T-helper 1 cell treated with Interleukin-12 subunit alpha and Interleukin-12 subunit beta and Interleukin-4 antibody, amounts not matched to agents 30 μg/mL and 1 μg/mL, for 36 hours (primary cell): ENCODE measurements around the gene TBL1XR1.
A peak's percentile ranks its signal among the peaks of the same experiment; 100 is the strongest.

Experiments used
- H3K27ac Mint-ChIP-seq: one replicate; pipeline ENCODE4 v1.8.0; 2021; ENCODE audit warnings: mild to moderate bottlenecking, mixed read lengths
- H3K27me3 Mint-ChIP-seq: one replicate; pipeline ENCODE4 v1.8.0; 2021; ENCODE audit warnings: low read depth, mixed read lengths
- H3K36me3 Mint-ChIP-seq: one replicate; pipeline ENCODE4 v1.8.0; 2021; ENCODE audit warnings: low read depth, mixed read lengths
- H3K4me1 Mint-ChIP-seq: one replicate; pipeline ENCODE4 v1.8.0; 2021; ENCODE audit warnings: low read depth, mixed read lengths
- H3K4me3 Mint-ChIP-seq: one replicate; pipeline ENCODE4 v1.8.0; 2021; ENCODE audit warnings: mild to moderate bottlenecking, moderate library complexity, mixed read lengths
- H3K9me3 Mint-ChIP-seq: one replicate; pipeline ENCODE4 v1.8.0; 2021; ENCODE audit warnings: mixed read lengths

Gene TBL1XR1

DNA sequence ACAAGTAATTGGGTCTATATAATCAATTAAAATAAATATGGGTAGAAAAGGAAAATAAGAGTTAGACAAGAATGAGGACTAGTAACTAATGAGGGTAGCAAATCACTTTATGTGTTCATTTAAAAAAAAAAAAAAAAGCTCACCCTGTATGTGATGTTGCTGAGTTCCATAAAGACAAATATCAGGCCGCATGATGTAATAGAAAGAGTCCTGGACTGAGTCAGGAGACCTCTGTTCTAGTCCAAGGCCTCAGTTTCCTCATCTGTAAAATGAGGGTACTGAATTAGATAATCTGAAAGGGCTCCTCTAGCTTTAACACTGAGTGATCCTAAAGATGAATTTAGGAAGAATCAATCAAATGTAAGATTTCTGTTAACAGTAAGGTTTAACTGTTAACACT is 117.6 kb downstream of the TBL1XR1 start:
- Mint-ChIP-seq H3K4me1 (peaks cover 12% of the 10 kb centered on the region), H3K27ac (no peak overlapping the region)

GRCh38 chr3:177071496-177072156 is 125.7 kb downstream of the TBL1XR1 start:
- Mint-ChIP-seq H3K36me3 (peaks cover 15% of the 10 kb centered on the region), H3K27me3 (no peaks in the 10 kb centered on the region), H3K4me3 (no peak overlapping the region), H3K27ac (no peak overlapping the region), H3K9me3 (no peaks in the 10 kb centered on the region), H3K4me1 (peaks cover 14% of the 10 kb centered on the region)

More for the DNA sequence above, 117.6 kb downstream of the TBL1XR1 start:
- H3K27me3 Mint-ChIP-seq, result no peaks in the 10 kb centered on the region
- H3K9me3 Mint-ChIP-seq, result no peaks in the 10 kb centered on the region
- no peak overlapping the region for H3K4me3 Mint-ChIP-seq
- H3K36me3 Mint-ChIP-seq, result peaks cover 14% of the 10 kb centered on the region

DNA sequence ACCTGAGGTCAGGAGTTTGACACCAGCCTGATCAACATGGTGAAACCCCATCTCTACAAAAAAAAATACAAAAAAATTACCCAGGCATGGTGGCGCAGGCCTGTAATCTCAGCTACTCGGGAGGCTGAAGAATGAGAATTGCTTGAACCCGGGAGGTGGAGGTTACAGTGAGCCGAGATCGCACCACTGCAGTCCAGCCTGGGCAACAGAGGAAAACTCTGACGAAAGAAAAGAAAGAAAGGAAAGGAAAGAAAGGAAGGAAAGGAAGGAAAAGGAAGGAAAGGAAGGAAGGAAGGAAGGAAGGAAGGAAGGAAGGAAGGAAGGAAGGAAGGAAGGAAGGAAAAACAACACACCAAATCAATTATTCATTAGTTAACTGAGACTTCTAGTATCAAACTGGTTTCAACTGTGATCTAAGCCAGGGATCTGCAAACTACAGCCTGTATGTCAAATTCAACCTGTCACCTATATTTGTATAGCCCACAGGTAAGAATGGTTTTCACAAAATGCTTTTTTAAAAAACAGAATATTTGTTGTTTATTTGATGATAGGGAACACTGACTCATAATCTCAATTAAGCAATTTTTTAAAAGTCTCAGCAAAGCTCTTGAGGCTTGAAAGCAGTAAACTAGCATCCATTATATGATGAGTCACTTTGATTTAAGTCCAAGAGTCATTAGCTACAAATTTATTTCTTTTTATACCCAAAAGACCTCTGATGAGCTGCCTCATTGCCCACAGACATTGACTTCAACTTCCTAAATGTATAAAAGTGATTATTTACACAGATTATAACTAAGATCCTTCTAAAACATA is 127.6 kb downstream of the TBL1XR1 start:
- Mint-ChIP-seq H3K9me3 (no peaks in the 10 kb centered on the region), H3K4me3 (no peak overlapping the region), H3K4me1 (peaks cover 18% of the 10 kb centered on the region), H3K36me3 (peaks cover 11% of the 10 kb centered on the region), H3K27ac (no peak overlapping the region), H3K27me3 (no peaks in the 10 kb centered on the region)

- Mint-ChIP-seq H3K4me1 (peaks cover 21% of the 10 kb centered on the region), H3K27ac (no peak overlapping the region), H3K36me3 (peaks cover 12% of the 10 kb centered on the region), H3K9me3 (no peaks in the 10 kb centered on the region), H3K27me3 (no peaks in the 10 kb centered on the region), H3K4me3 (no peak overlapping the region)
These were observed 128.3 kb downstream of the TBL1XR1 start for GRCh38 chr3:177068967-177069366.

GRCh38 chr3:177066068-177066467 is 131.2 kb downstream of the TBL1XR1 start:
- Mint-ChIP-seq H3K4me1 (peaks cover 20% of the 10 kb centered on the region), H3K36me3 (peaks cover 18% of the 10 kb centered on the region), H3K27ac (peak overlapping the region; percentile 26), H3K4me3 (no peak overlapping the region), H3K27me3 (no peaks in the 10 kb centered on the region), H3K9me3 (no peaks in the 10 kb centered on the region)

GRCh38 chr3:177065285-177066033 is 131.8 kb downstream of the TBL1XR1 start:
- Mint-ChIP-seq H3K27ac (no peak overlapping the region), H3K4me3 (no peak overlapping the region), H3K4me1 (peaks cover 21% of the 10 kb centered on the region), H3K9me3 (no peaks in the 10 kb centered on the region), H3K36me3 (peaks cover 19% of the 10 kb centered on the region), H3K27me3 (no peaks in the 10 kb centered on the region)

DNA sequence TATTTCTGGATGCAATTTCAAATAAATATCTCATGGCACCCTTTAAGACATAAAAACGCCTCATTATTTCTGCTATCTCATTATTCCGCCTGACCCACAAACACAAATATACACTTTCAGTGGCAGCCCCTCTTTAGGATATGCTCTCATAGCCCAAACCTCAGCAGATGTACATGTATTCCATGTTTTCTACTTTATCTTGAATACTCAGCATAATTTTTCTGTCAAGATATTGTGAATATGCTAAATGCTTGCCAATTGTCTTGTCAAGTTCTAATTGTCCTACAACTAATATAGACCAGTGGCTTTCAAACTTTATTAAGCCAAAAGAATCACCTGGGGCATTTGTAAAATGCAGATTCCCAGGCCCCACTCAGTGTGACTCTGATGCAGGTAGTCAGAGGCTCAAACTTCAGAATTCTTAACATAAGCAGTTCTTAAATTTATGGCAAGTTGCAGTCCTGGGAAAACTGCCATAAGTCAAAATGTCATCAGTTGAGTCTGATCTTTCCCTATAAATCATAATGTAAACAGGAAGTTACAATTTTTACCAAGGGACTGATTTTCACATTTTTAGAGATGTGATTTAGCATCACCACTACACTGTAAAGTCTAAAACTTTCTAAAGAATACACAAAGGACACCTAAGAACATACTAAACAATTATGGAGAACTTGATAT is 135.1 kb downstream of the TBL1XR1 start:
- peaks cover 25% of the 10 kb centered on the region for H3K36me3 Mint-ChIP-seq
- H3K27me3 Mint-ChIP-seq, result no peaks in the 10 kb centered on the region
- no peak overlapping the region for H3K27ac Mint-ChIP-seq
- H3K9me3 Mint-ChIP-seq, result no peaks in the 10 kb centered on the region
- H3K4me1 Mint-ChIP-seq, result peaks cover 18% of the 10 kb centered on the region
- no peak overlapping the region for H3K4me3 Mint-ChIP-seq

DNA sequence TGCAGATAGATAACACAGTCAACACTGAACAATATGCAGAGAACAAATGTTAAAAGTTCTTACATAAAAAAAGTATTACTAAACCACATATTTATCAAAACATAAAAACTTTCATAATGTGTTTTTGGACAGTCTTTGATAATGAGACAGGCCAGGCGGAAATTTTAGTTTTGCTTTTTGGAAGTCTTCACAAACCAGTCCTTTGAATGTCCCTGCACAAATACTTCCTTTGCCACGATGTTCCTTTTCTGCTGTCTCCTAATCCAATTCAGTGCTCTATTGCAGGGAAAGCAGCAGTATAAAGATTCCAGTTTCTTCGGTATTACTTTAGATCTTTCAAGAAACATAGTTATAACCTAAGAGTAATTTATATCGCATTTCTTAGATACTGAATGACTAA is 135.9 kb downstream of the TBL1XR1 start:
- H3K4me3 Mint-ChIP-seq, result no peak overlapping the region
- peaks cover 15% of the 10 kb centered on the region for H3K4me1 Mint-ChIP-seq
- peaks cover 24% of the 10 kb centered on the region for H3K36me3 Mint-ChIP-seq
- H3K9me3 Mint-ChIP-seq, result no peaks in the 10 kb centered on the region
- H3K27ac Mint-ChIP-seq, result no peak overlapping the region
- H3K27me3 Mint-ChIP-seq, result no peaks in the 10 kb centered on the region

DNA sequence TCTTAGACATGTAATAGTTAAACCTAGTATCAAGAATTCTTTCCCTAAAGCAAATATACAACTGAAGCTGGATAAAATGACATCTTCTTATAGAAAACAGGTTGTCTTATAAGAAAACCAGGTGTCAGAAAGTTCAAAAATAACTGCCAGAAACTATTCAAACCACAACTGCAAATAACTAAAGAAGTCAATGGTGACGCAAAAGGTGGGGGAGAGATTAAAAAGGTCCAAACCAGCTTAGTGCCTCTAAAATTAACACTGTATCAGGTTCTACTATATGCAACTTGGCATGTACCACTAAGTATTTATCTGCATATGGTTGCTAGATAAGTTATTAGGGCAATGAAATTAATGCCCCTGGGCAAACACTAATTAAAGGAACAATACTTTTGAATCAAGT is 136.8 kb downstream of the TBL1XR1 start:
- Mint-ChIP-seq H3K9me3 (no peaks in the 10 kb centered on the region), H3K4me3 (no peak overlapping the region), H3K27me3 (no peaks in the 10 kb centered on the region), H3K36me3 (peaks cover 22% of the 10 kb centered on the region), H3K27ac (no peak overlapping the region), H3K4me1 (peaks cover 16% of the 10 kb centered on the region)

DNA sequence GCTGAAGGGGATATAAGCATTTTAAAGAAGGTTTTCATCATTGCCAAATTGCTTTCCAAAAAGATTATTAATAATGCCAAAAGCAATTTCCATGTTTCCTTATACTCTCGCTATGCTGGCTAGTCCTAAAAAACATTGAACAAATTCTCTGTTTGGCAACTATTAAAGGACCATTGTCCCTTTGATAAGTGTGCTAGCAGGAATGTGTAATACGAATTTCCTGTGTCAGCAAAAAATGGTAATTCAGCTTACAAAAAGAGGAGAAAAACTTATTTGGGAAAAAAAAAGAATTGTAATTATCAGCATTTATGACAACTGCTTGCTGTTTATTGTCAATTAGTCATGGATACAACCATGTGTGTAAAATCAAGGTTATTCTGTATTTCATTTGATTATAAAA is 138.6 kb downstream of the TBL1XR1 start:
- H3K4me3 Mint-ChIP-seq, result no peak overlapping the region
- H3K4me1 Mint-ChIP-seq, result peaks cover 14% of the 10 kb centered on the region
- H3K36me3 Mint-ChIP-seq, result peaks cover 14% of the 10 kb centered on the region
- no peak overlapping the region for H3K27ac Mint-ChIP-seq
- H3K27me3 Mint-ChIP-seq, result no peaks in the 10 kb centered on the region
- H3K9me3 Mint-ChIP-seq, result no peaks in the 10 kb centered on the region

GRCh38 chr3:177057768-177058167 is 139.5 kb downstream of the TBL1XR1 start:
- peaks cover 12% of the 10 kb centered on the region for H3K36me3 Mint-ChIP-seq
- H3K9me3 Mint-ChIP-seq, result no peaks in the 10 kb centered on the region
- no peak overlapping the region for H3K4me3 Mint-ChIP-seq

DNA sequence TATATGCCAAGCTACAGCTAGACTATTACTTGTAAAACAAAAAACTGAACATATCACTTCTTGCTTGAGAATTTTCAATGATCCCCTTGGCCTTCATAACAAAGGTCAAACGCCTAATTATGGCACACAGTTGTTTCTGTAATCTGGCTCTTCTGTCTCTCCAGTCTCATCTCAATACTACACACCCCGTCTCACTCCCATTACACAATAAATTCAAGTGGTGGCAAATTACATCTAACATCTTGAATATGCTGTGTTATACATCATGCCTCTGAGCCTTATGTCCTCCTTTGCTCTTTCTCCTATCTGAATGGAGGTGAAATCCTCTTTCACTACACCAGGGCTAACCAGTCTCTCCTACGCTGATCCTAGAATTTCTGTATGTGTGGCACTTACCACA is 140.4 kb downstream of the TBL1XR1 start:
- Mint-ChIP-seq H3K4me3 (no peak overlapping the region), H3K27ac (no peak overlapping the region), H3K9me3 (no peaks in the 10 kb centered on the region)

More at GRCh38 chr3:177057768-177058167, 139.5 kb downstream of the TBL1XR1 start:
- no peak overlapping the region for H3K27ac Mint-ChIP-seq
- H3K4me1 Mint-ChIP-seq, result peaks cover 14% of the 10 kb centered on the region
- H3K27me3 Mint-ChIP-seq, result no peaks in the 10 kb centered on the region

GRCh38 chr3:177055605-177056571 is 141.4 kb downstream of the TBL1XR1 start:
- Mint-ChIP-seq H3K4me3 (no peak overlapping the region), H3K36me3 (peaks cover 9% of the 10 kb centered on the region), H3K27ac (no peak overlapping the region), H3K9me3 (no peaks in the 10 kb centered on the region), H3K4me1 (peaks cover 15% of the 10 kb centered on the region), H3K27me3 (no peaks in the 10 kb centered on the region)

More for the DNA sequence above, 140.4 kb downstream of the TBL1XR1 start:
- Mint-ChIP-seq H3K4me1 (peaks cover 14% of the 10 kb centered on the region), H3K27me3 (no peaks in the 10 kb centered on the region), H3K36me3 (peaks cover 12% of the 10 kb centered on the region)
